ENCODE data around the gene KRTAP10-7.

The KRTAP10-7 gene

DNA sequence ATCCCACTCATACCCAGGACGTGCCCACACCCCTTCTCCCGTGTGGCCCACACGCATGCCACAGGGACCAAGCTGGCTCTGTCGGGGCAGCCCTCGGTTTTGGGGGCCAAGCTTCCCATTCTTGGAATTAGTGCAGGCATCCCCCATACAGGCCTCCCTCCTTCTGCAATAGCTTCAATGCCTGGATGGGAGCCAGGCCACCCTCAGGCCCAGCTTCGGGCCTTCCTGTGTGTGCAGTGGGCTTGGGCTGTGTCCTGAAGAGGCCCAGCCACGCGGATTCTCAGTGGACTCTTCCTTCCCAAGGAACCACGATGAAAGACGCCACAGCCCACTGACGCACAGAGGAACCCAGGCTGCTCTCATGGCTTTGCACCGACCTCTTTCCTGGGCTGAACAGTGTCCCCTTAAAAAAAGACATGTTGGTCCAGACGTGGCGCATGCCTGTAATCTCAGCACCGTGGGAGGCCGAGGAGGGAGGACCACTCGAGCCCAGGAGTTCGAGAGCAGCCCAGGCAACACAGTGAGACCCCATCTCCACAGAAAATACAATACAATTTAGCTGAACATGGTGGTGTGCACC, 49.2 kb downstream of the KRTAP10-7 start:
- TF ChIP-seq, protein P1, sequence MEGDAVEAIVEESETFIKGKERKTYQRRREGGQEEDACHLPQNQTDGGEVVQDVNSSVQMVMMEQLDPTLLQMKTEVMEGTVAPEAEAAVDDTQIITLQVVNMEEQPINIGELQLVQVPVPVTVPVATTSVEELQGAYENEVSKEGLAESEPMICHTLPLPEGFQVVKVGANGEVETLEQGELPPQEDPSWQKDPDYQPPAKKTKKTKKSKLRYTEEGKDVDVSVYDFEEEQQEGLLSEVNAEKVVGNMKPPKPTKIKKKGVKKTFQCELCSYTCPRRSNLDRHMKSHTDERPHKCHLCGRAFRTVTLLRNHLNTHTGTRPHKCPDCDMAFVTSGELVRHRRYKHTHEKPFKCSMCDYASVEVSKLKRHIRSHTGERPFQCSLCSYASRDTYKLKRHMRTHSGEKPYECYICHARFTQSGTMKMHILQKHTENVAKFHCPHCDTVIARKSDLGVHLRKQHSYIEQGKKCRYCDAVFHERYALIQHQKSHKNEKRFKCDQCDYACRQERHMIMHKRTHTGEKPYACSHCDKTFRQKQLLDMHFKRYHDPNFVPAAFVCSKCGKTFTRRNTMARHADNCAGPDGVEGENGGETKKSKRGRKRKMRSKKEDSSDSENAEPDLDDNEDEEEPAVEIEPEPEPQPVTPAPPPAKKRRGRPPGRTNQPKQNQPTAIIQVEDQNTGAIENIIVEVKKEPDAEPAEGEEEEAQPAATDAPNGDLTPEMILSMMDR (conservative IDR thresholded peaks at IDR 0.05) = no peak
- no peak overlapping the region for H3K27ac ChIP-seq

- TF ChIP-seq, protein P1 (conservative IDR thresholded peaks at IDR 0.05) = no peak
- no peak overlapping the region for H3K27ac ChIP-seq
Observed at GRCh38 chr21:44650265-44650972, 50.0 kb downstream of the KRTAP10-7 start.

DNA sequence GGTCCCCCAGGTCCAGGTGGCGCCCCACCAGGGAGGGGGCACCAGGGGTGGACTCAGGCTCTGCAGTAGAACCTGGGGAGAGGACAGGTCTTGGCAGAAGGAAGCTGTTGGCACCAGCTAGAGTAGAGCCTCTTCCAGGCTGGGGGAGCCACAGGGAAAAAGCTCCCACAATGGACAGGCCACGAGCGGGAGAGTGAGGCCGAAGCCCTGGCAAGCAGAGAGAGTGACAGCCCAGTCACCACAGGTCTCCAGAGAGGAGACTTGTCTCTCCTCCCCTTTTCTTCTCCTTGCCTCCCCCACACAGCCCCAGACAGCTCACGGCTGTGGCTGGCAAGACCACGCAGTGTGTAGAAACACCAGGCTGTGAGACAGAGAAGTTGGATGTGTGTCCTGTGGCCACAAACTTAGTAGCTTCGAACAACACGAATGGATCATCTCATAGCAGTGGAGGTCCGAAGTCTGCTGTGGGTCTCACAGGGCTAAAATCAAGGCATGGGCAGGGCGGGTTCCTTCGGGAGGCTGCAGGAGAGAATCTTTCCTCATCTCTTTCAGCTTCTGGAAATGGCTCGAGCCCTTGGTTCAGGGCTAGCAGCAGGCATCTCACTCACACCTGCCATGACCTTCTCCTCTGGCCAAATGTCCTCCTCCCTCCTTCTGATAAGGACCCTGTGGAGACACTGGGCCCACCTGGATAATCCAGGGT, 50.7 kb downstream of the KRTAP10-7 start:
- TF ChIP-seq, protein P1 (conservative IDR thresholded peaks at IDR 0.05) = no peak
- H3K27ac ChIP-seq = no peak overlapping the region
